Measurements from ENCODE around the gene RASD2.
"Not testable (repeated sequence)": the region's sequence is repeated elsewhere in the genome, so short reads cannot be mapped to it uniquely, and the experiment has no call there.

The RASD2 gene, protein sequence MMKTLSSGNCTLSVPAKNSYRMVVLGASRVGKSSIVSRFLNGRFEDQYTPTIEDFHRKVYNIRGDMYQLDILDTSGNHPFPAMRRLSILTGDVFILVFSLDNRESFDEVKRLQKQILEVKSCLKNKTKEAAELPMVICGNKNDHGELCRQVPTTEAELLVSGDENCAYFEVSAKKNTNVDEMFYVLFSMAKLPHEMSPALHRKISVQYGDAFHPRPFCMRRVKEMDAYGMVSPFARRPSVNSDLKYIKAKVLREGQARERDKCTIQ

DNA sequence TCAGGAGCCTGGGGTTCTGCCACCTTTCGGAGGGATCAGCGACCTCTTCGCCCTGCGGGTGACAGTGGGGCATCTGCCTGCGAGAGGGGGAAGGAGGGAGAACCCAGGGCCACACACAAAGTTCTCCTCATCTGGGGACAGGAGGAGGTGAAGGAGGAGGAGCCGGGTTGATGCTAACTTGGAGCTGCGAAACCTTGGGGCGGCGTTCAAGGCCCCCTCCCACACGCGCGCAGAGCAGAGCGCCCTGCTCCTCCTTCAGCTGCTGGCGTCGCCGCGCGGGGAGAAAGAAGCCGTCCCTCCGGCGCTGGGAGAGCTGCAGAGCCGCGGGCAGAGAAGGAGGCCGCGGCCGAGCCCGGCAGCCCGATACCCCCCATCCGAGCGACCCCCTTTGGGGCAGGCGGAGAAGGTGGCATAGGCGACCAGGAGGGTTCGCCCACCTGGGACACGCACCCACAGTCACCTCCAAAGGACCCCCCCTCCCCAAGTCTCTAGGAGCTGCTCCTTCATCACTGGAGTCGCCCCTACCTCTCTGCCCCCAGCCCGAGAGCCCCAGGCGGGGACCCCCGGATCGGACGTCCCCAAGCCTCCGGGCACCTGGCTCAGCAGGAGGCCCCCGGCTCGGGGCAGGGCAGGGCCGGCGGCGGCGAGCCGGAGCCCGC, at the start of gene RASD2:
RASD2 (plus strand) TSS at position 237 of the 659 bp plus-strand sequence. CDS start 5,979 bp downstream, outside the sequence.
- DNase-seq, result peak; percentile 53

DNA sequence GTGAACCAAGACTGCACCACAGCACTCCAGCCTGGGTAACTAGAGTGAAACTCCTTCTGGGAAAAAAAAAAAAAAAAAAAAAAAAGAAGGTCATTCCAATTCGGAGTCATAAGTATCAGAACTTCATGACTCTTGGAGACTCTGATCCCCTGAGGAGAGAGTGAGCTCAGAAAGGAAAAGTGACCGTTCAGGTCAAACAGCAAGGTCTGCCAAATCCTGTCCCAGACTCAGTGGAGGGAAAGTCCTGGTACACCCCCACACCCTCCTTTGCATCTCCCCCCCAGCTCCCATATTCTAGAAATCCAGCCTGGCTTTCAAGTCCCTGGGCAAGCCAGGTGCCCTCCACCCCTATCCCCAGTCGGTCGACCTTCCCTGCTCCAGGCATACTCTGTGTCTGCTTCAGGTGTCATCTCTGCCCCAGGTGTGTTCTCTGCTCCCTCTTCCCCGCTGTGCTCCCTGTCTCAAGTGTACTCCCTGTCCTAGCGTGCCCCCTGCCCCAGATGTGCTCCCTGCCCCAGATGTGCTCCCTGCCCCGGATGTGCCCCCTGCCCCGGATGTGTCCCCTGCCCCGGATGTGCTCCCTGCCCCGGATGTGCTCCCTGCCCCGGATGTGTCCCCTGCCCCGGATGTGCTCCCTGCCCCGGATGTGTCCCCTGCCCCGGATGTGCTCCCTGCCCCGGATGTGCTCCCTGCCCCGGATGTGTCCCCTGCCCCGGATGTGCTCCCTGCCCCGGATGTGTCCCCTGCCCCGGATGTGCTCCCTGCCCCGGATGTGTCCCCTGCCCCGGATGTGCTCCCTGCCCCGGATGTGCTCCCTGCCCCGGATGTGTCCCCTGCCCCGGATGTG, 49.3 kb upstream of the RASD2 start:
- DNase-seq, result not testable (repeated sequence)

DNA sequence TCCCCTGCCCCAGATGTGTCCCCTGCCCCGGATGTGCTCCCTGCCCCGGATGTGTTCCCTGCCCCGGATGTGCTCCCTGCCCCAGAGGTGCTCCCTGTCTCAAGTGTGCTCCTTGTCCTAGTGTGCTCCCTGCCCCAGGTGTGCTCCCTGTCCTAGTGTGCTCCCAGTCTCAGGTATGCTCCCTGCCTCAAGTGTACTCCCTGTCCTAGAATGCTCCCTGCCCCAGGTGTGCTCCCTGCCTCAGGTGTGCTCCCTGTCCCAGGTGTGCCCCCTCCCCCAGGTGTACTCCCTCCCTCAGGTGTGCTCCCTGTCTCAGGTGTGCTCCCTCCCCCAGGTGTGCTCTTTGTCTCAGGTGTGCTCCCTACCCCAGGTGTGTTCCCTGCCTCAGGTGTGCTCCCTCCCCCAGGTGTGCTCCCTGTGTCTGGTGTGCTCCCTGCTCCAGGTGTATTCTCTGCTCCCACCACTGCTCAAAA, 48.7 kb upstream of the RASD2 start:
- no peak for DNase-seq

DNA sequence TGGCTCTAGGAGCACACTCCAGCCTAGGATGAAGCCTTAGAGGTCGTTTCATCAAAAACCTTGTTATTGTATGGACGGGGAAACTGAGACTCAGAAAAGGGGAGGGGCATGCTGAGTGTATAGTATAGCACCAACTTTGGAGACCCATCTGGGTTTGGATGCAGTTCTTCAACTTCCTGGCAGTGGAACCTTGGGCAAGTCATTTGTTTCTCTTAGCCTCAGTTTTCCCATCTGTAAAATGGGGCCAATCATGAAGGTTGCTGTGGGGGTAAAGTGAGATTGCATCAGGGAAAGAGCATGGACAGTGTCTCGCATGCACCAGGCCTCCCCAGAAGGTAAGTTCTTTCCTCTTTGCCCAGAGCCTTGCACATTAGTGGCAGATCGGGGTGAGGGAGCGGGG, 47.6 kb upstream of the RASD2 start:
- no peak for DNase-seq

DNA sequence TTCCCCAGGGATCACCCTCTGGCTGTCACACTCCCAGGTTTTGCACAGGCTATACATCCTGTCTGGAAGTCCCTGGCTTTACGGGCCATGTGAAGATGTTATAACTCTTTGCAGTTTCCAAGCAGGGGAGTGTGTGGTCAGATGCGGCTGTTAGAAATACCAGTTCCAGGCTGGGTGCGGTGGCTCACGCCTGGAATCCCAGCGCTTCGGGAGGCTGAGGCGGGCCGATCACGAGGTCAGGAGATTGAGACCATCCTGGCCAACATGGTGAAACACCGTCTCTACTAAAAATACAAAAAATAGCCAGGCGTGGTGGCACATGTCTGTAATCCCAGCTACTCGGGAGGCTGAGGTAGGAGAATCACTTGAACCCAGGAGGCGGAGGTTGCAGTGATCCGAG, 44.9 kb upstream of the RASD2 start:
- DNase-seq, result not testable (repeated sequence)

DNA sequence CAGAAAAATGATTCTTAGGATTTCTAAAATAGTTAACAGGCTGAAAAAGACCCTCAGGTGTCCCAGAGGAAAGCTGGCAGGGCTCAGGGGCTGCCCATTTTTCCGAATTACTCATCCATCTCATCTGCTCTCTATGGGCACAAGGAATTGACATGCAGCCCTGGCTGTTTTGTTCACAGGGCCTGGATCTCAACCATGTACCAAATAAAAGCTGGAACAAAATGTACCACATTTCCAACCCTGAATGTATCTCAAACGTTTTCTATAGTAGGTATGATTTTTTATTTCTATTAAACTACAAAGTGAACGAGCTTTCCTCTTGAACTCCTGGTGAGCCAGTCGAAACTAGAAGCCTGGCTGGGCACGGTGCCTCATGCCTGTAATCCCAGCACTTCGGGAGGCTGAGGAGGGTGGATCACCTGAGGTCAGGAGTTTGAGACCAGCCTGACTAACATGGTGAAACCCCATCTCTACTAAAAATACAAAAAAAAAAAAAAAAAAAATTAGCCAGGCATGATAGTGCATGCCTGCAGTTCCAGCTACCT, 43.8 kb upstream of the RASD2 start:
- DNase-seq, result no peak

DNA sequence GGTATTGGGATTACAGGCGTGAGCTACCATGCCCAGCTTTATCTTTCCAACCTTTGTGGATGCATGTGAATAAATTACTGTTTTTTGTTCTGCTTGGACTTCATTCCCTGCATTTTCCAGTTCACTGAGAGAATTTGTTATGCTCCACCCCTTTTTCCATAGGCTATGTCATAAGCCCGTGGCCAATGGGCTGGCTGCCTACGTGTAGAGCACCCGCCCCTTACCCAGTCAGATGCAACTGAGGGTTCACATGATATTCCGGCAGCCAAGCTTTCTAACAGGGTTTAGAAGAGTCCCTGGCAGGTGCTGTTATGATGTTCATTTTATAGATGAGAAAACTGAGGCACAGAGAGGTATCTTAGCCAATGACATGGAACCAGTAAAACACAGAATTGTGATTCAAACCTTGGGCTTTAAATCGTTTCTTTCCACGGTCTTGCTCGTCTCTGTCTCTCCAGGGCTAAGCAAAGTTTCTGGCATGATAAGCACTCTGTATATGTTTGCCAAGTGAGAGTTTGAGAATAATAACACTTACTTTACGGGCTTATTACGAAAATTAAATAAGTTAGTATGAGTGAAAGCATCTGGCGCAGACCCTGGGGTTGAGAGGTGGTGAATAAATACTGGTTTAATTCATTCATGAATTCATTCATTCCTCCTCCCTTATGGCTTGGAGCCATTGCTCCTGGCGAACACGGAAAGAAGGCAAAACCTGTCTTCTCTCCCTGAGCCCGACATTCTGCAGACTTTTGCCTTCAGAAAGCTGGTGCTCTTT, 42.4 kb upstream of the RASD2 start:
- DNase-seq, result no peak

DNA sequence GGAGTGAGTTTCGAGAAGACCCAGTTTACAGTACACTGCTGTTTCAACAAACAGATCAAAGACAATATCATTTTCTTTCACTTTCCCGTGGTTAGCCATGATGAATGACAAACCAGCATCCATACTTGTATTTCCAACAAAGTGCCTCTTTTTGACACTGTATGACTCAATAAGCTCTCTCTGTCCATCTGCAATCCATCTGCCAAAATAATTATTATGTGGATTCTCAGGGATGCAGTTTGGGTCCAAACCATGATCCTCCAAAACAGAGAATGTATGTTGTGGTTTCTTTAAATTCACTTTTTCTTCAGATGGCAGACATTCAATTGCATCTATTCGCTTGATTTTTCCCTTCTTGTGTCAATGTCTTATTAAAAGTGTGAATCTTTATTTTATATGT, 37.8 kb upstream of the RASD2 start:
- DNase-seq, result no peak

DNA sequence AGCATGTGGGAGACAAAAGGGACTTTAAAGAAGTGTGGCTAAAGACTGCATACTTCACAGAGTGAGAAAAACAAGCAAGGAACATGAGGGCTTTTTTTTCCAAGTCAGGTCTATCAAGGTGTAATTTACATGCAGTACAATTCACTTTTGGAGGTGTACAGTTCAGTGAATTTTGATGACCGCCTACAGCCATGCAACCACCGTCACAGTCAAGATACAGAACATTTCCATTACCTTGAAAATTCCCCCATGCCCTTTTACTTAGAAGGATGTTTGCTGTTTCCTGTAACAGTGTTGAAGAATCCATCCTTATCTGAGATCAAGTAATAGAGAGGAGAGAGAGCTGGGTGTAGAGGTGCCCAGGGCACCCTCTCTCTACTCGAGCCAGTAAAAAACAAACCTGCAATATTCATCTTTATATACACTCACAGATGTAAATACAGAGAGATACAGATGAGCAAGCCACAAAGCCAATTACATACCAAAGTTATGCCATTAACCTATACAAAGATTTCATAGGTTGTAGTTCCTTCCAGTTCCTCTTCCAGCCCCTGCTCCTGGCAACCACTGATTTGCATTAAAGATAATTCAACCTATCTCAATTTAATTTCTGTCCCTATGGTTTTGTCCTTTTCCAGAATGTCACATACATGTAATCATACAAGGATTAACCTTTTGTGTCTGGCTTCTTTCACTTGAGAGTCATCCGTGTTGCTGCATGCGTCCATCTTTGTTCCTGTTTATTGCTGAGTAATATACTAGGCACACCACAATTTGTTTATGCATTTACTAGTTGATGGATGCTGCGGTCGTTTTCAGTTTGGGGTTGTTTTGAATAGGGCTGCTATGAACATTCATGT, 35.0 kb upstream of the RASD2 start:
- no peak for DNase-seq

DNA sequence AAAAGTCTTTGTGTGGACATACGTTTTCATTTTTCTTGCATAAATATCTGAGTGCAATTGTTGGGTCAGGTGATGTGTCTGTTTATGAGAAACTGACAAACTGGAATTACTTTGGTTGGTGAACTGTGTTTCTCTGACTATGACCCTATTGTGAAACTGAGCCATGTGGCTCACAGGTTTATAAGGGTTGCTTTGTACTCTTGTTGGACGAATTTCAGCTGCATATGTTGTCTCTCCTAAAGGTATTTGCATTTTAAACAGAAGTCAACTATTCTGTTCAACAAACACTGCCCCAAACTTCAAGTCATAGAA, 34.4 kb upstream of the RASD2 start:
- DNase-seq, result no peak

DNA sequence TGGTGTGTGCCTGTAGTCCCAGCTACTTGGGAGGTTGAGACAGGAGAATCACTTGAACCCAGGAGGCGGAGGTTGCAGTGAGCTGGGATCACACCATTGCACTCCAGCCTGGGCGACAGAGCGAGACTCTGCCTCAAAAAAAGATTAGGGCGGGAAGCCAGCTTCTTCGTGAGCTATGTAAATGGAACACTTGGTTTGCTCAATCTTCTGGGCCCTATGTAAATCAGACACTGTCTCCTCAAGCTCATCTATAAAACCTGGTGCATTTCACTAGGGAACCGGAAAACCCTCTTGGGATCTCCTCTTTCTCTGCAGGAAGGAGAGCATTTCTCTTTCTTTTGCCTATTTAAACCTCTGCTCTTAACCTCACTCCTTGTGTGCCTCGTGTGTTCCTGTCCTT, 32.8 kb upstream of the RASD2 start:
- DNase-seq, result not testable (repeated sequence)

DNA sequence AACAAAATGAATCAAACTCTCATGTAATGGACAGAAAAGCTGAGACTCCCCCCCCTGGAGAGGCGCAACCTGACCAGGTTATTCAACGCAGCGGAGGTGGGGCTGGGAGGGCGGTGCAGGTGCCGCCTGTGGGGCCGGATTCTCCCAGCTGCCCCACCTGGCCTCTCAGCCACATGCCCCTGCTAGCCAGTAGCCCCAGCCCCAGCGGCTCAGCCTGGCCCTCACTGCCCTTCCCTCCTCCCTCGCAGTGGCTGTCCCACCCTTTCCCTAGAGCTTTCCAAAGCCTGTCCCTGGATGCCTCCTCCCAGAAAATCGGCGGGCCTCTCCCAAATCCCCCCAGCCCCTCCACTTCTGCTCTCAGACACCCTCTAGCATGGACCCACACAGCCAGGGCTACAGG, 31.2 kb upstream of the RASD2 start:
- no peak for DNase-seq

DNA sequence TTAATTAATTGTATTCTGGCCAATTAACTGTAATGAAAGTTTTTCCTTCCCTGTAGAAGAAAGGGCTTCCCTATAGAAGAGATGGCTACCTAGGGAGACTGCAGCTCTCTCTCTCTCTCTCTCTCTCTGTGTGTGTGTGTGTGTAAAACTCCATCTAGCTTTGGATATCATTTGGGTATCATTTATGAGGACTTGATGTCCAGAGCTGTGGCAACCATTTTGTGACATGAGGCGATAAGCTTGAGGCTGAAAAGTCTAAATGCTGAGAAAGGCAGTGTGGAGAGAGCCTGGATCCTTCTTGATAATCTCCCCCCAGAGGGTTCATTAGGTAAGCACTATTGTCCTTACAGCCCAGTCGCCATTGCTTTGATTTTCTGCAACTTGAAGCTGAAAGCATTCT, 30.7 kb upstream of the RASD2 start:
- no peak for DNase-seq

DNA sequence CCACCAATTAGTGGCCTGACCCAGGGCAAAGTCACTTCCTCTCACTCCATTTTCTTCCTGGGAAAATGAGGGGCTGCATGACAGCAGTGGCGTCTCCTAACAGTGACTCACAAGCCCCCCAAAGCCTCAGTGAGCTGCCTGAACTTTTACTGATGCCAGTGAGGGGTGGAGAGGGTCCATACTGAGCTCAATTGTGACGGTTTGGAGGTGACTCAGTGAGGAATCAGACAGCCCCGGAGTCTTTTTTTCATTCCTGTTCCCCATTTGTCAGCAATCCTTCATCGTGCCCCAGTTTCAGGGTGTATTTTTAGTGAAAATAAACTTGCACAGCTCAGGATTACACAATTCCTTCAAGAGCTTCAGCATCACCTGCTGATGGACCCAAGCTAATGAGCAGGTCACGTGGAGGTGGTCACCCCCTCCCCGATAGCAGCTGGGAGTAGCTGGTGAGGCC, 30.1 kb upstream of the RASD2 start:
- no peak for DNase-seq

DNA sequence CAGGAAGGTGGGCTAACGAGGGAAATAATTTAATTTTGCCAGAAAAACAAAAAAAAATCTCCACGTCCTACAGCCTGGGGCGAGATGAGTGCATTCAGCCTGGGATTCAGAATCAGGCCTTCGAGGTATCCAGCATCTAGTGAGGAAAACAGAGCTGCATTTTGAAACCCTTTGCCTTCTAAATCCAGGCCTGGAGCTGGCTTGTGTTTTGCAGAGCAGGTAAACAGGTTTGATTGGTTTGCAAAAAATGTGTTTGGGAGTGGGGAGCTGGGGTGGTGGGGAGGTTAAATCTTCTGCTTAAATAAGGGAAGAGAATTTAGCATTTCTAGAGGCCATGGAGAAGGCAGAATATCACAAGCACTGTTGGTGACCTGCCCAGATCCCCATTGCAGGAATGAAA, 29.7 kb upstream of the RASD2 start:
- no peak for DNase-seq

DNA sequence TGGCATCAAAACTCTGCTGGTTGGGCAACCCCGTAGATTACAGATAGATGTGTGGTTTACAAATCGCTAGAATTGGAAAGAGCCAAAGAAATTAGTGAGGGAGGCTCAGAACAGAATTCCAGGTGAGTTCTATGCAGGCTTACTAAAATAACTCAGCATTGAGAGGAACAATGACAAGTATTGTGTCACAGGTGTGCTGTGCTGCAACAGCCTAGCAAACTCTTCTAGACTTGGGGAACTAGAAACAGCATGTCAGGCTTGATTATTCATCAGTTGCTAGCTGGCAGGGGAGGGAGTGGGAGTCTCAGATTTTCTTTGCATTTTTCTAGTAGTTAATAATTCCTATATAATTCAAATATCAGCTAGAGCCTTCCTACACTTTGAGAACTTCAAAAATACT, 26.3 kb upstream of the RASD2 start:
- DNase-seq, result no peak

DNA sequence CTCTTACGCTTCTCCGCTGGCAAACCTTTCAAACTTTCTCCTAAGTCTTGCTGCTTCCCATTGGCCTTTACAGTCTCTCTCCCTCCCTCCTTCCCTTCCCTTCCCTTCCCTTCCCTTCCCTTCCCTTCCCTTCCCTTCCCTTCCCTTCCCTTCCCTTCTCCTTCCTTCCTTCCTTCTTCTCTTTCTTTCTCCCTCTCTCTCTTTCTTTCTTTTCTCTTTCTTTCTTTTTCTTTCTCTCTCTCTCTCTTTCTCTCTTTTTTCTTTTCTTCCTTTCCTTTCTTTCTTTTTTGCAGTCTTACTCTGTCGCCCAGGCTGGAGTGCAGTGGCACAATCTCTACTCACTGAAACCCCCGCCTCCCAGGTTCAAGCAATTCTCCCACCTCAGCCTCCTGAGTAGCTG, 24.7 kb upstream of the RASD2 start:
- DNase-seq, result not testable (repeated sequence)

DNA sequence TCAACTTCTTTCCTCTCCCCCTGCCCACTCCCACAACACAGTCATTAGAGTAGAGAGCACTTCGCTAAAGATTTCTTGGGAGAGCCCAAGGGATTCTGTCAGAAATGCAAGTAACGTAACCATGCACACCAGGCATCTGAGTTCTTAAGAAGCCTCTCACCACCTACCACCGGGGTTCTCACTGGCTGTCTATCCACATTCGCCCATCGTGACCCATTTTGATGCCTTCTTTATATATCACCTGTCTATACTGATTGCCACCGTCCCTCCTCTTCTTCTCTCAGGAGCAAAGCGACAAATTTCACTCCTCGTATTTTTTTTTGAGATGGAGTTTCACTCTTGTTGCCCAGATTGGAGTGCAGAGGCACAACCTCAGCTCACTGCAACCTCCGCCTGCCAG, 23.9 kb upstream of the RASD2 start:
- DNase-seq, result no peak

DNA sequence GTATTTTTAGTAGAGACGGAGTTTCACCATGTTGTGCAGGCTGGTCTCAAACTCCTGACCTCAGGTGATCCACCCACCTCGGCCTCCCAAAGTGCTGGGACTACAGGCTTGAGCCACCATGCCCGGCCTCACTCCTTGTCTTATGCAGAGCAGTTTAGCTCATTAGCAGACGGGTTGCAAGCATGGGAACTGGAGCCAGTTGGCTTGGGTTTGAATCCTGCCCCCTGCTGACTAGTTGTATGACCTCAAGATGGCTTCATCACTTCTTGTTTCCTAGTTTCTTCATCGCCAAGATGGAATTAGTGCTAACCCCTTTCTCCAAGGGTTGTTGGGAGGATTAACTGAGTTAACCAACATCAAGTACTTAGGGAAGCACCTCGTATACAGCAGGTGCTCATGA, 23.4 kb upstream of the RASD2 start:
- DNase-seq, result no peak

DNA sequence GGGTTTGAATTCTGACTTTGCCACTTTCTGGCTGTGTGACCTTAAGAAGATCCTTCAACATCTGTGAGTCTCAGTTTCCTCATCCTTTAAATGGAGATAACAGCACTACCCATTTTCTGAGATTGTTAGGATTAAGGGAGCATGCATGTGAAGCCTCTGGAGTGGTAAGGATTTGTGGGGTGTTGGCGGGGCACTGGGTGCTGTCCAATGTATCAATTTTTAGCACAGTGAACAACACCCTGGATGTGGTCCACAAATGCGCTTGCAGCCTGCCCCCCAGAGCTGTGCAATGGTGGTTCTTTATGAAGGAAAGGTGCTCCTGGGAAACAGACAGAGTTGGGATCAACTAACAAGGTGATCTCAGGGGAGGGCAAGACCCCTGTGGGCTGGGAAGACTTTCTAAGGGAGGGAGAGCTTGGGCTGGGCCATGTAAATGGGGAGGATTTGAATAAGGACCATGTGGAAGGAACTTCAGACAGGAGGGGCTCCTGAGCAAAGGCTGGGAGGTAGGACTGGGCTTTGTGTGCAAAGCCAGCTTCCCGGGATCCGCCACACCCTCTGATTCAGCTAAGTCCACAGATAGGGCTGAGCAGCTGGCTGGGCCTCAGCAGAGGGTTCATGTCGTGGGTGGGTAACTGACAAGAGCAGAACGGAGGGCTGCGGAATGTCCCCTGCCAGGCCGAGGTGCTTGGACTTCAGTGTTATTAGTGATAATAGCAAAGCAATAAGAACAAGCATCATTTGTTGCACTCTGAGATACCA, 22.7 kb upstream of the RASD2 start:
- no peak for DNase-seq

DNA sequence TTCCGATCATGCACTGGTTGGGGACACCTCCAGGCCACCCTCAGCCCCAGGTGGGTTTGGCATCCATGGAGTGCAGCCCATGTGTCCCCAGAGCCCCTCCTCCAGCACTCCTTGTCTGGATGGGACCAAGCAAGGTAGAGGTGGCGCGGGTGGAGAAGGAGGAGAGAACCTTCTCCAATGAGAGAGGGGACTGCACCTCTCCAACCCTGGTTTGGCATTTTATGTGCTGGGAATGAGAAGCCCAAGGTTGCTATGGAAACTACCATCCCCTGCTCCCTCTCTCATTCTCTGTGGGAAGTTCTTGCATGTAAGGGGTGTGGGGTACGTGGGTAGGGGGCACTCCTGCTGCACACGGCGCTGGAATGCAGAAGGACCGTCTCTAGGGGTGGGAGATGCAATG, 21.8 kb upstream of the RASD2 start:
- DNase-seq, result no peak
